GM23248 (cell line): ENCODE data around the gene DTX2.
"Not testable (repeated sequence)": the region's sequence is repeated elsewhere in the genome, so short reads cannot be mapped to it uniquely, and the experiment has no call there.

Experiments
- EZH2 ChIP-seq: fragments of 200-600 bp; sonication (generic); IDR thresholded peaks from 2 replicates; pipeline ENCODE4 v1.6.1; 2018; ENCODE audit warnings: antibody characterized with exemption, mild to moderate bottlenecking; ENCODE audit not compliant: insufficient read depth, poor library complexity, severe bottlenecking
- EZH2phosphoT487 ChIP-seq: fragments of 200-600 bp; sonication (generic); IDR thresholded peaks from 2 replicates; pipeline ENCODE4 v1.6.1; 2018; ENCODE audit warnings: antibody characterized with exemption, moderate library complexity, mild to moderate bottlenecking, low read depth; ENCODE audit not compliant: insufficient read depth

- not testable (repeated sequence) for TF ChIP-seq EZH2phosphoT487, EZH2
These were observed 3.5 kb downstream of the DTX2 start for GRCh38 chr7:76464959-76465358.
